Stimulated activated CD8-positive, alpha-beta memory T cell treated with anti-CD3 and anti-CD28 coated beads, Interleukin-12 subunit alpha, Interleukin-12 subunit beta, amount 100 ng/mL, for 4 hours (primary cell): Measurements from ENCODE around the gene AUTS2.
"Not testable (repeated sequence)": the region's sequence is repeated elsewhere in the genome, so short reads cannot be mapped to it uniquely, and the experiment has no call there.

Experiments
- DNase-seq: peaks from one replicate; pipeline ENCODE4 v3.0.0-alpha.2; 2020; ENCODE audit warnings: low read depth

Gene AUTS2

DNA sequence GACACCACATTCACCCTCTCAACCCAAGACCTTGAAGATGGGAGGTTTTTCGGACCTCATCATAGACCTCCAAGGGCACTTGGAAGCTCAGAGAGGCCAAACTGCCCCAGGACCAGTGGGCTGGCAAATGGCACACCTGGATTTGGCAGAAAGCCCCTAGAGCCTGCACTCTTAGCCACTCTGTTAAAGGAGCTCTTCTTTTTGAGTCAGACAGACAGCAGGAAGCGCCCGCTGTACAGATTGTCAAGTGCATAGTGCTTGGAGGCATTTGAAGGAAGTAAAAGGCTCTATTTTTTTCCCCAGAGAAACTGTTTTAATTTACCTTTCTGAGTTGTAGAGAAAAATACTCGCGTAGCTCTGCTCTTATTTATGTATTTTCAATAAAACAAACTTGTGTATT is 1125.1 kb downstream of the AUTS2 start:
- no peak for DNase-seq

GRCh38 chr7:70725448-70725847 is 1127.2 kb downstream of the AUTS2 start:
- DNase-seq = no peak

DNA sequence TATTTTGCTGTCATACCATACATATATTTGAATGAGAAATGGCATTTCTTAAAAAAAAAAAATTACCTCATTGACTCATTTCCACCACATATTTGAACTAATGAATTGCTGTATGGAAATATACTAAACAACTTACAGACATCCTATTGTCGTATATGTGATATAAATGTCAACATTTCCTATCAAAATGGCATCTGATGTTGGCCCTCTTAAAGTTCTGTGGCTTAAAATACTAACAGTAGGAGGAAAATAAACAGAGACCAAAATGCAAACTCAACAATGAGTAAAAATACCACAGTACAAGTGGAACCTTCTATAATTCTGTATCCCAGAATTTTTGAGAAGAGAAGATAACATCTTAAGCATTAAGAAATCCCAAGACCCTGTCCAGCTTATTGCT is 1128.0 kb downstream of the AUTS2 start:
- DNase-seq = no peak

DNA sequence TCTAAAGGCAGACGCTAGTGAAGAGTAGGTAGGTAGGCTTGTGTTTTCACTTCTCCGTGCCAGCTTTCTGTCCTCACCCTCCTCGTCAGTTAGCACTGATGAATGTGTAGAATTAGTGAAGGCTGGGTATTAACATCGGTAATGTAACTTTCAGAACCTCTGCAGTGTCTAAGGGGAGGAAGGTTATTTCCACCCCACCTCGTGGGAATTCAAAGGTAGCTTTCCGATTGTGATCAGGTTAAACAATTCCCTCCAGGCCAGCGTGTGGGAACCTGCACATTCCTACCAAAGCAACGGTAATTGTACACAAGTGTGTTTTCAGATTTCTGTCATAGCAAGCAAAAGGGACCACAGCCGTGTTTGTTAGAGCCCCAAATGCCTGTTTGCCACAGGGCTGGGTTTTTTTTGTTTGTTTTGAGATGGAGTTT is 1128.7 kb downstream of the AUTS2 start:
- DNase-seq = no peak

- no peak for DNase-seq
These were observed 1129.6 kb downstream of the AUTS2 start for GRCh38 chr7:70727861-70728260.

DNA sequence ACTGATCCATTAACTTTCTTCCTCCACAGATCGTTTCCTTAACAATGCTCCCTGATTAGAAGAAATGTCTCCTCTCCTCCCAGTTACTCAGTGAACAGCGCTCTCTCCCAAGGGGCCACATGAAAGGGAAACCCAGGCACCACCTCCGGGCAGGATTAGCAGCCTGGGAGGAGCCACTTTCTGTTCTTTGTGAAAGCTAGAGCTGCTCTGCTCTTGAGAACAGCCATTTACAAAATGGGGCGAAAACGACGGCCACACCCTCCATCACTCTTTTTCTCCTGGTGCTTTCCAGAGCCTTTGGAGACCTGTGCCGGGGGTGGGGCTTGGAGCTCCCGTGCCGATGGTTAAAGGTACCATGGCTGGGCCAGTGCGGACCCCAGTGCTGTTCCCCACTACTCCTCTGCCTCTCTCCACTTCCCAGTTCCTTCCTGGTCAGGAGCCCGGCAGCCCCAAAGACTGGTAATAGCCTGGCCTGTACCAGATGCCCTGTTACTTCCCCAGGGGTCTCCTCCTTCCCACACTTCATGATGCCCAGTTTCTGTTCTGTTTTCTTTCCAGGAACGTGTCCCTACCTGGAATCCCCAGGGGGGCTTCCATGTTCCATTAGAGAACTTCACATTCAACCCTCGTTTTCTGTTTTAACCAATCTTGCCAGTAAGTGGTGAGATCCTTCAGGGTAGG is 1130.7 kb downstream of the AUTS2 start:
- no peak for DNase-seq

DNA sequence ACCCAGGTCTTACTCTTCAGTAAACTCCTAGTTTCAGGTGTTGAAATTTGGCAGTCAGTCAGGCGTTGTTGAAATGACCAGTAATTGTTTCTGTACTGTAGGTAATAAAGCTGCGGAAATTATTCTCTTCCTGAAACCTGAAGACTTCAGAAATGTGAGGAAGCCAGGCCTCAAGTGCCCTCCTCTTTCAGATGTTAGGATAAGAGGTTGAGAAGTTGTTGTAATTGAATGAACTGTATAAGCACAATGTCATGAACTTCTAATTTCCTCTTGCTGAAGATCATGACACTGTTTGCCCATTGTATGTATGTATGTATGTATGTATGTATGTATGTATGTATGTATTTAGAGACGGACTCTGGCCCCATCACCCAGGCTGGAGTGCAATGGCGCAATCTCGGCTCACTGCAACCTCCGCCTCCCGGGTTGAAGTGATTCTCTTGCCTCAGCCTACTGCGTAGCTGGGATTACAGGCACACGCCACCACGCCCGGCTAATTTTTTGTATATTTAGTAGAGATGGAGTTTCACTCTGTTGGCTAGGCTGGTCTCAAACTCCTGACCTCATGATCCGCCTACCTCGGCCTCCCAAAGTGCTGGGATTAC is 1131.4 kb downstream of the AUTS2 start:
- DNase-seq = not testable (repeated sequence)

GRCh38 chr7:70730451-70731110 is 1132.3 kb downstream of the AUTS2 start:
- no peak for DNase-seq

- no peak for DNase-seq
These were observed 1134.8 kb downstream of the AUTS2 start for GRCh38 chr7:70733090-70733489.

DNA sequence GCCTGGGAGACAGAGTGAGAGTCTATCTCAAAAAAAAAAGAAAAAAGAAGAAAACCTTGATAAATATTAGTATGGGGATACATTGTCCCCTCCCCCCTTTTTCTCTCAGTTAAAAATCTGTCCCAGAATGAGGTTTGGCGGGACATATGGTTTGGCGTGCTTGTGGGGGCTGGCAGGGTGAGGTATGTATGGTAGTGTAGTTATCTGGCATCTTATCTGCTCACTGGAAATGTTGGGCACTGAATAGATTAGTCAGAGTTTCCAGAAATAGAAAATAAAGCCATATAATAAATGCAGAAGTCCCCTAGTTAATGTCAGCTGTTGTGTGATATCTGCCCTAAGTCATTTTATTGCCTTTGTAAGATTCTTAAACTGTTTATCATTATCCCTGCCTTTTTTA is 1136.1 kb downstream of the AUTS2 start:
- no peak for DNase-seq

DNA sequence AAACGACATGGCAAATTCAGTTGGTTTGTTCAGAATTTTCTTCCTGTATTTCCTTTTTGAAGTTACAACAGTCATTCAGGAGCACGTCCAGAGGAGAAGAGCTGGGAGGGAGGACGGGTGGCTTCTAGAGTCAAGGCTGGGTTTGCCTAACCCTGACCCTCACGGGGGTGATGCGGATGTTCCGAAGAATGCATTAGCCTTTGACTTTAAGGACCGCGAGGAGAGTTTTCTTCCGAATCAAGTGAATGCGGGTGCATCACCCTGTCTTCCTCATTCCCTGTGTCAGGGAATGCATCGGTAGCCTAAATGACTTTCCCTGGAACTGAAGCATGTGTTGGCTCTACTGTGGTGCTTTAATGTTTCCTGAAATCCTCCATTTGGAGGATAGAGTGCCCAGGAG is 1137.0 kb downstream of the AUTS2 start:
- DNase-seq = no peak

DNA sequence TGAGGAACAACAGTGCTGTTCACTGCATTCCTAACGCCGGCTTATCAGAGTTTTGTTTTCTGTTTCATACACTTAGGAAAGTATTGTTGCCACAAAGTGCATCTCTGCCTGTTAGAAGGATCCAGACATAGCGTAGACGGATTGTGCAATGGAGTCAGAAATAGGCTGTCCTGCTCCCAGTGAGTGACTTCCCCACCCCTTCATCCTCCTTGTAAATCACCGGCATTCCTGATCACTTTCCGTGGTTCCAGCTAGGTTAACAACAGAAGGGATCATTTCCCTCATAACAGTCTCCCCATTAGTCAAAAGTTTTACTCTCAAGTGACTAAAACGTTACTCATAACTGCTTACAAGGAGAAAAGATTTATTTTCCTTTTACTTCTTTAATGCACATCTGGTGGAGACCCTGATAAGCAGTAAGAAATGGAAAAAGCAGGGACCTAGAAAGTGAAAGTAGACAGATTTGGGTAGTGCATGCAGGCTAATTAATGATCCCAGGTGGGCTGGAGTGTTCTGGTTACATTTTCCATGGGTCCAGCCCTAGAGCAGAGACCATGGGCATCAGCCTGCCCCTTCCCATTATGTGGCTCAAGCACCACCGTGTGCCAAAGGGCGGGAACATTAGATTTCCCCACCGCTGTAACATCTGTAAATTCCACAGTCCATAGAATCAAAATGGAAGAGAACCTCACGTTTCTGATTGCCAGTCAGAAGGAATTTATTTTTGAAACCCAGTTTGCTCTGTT is 1138.6 kb downstream of the AUTS2 start:
- no peak for DNase-seq

DNA sequence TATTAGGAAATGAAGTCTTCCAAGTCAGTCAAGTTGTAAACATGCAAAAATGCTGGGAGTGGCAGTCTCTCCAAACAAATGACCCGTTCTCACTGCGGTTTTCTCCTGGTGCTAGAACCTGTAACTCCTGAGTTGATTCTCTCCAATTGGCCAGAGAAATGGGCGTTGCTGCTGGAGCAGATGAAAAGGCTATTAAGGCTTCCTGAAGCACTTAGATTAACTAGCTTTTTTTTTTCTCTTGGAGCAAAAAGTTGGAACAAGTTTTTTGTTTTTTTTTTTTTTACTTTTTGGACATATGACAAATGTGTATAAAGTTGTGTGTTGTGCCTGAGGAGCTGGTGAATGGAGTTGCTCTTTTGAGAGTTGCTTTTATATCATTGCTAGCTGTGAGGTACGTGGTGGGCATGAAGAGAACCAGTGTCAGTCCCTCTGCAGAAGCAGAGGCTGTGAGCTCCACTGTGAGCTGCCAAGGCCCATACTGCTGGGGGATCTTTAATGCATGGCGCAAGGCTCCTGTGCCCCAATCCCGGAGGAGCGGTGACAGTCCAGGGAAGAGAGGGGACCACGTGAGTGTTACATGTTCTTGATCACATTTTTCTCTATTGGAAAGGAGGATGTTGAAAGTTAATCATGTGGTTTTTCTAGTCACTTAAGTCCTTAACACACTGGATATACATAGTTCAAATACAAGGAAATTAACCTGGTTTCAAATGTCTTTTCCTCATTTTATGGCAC is 1140.0 kb downstream of the AUTS2 start:
- no peak for DNase-seq

DNA sequence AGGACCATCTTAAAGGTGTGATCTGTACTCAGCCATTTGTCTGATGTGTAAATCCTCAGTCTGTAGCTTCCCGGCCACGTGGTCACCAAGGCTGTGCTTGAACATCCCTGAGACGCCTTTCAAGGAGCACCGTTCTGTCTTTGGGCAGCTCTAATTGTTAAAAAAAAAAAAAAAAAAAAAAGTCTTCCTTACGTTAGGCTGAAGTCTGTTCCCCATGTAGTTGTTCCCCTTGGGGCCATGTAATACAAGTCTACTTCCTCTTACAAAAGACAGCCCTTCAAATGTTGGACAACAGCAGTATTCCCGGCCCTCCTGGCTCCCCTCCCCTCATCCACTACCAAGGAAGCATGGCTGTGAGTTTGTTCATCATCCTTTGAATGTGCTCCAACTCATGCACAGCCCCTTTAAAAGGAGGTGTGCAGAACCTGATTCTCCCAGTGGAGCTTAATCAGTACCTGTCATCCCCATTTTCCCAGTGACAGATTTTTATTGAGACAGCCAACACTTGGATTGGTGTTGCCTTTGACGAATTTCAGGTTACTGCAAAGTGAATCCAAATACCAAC is 1141.5 kb downstream of the AUTS2 start:
- no peak for DNase-seq

GRCh38 chr7:70741666-70742065 is 1143.4 kb downstream of the AUTS2 start:
- no peak for DNase-seq

DNA sequence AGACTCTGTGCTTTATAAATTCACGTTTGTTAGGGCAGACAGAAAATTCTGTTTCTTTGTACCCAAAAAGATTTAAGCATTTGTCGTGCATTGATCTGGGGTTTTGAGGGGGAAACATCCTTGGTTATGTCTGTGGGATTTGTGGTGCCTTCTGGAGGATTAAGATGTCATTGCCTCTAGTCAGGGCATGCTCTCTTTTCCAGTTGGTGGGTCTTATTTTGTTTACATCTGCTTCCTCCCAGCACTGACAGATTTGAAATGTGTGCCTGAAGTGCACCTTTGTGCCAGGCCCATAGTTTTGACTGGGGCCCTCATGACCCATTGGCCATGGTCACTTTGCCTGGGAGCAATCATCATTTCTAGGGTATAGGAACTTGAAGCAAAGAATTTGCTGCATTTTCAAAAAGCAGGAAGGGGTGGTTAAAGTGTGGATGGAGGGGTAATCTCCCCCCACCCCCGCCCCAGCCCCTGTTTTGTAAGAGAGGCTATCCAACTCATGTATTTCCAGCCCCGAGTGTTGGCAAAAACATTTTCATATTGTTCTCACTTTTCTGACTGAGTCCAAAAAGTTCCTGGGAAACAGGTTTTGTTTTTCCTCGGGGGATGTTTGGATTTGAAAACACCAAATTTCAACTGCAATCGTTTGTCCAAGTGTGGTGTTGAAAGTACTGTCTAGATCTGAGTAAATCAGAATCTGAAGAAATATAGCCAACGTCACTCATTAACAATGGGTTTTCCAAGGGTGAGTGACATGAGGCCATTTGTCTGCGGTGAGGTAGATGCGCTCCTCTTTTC is 1145.5 kb downstream of the AUTS2 start:
- no peak for DNase-seq

DNA sequence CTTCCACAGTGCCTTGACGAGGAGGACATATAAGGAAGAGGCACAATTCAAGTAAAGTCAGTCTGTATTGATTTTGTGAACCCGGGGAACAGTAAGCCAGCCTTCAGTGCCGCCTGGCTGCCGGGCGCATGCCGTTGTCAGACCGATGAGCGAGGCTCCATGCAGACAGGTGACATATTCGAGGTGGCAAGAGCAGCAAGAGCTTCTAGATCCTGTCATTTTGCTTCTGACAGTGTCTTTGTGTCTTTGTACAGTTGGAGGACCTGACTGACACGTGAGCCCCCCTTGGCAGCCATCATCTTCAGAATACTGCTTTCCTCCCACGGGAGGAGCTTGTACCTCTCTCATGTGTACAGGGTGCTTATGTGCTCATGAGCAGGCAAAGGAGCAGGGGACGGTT is 1146.2 kb downstream of the AUTS2 start:
- no peak for DNase-seq

DNA sequence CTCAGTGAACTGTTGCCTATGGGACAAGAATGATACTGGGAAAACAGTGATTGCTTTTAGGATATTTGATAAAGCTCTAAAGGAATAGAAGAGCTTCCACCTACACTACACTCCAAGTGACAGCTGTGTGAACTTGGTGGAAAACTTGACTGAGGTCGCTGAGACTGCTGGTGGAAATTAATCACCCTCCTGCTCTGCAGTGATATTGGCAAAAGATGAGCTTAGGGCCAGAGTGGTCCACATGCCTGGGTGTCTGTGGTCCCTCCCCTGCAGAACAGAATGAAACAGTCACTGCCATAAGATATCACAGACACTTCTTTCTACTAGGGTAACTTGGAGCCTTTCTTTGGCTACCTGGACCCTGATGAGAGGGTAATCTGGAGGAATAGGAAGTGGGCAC is 1151.6 kb downstream of the AUTS2 start:
- no peak for DNase-seq

- DNase-seq = no peak
These were observed 1153.6 kb downstream of the AUTS2 start for GRCh38 chr7:70751895-70752294.

DNA sequence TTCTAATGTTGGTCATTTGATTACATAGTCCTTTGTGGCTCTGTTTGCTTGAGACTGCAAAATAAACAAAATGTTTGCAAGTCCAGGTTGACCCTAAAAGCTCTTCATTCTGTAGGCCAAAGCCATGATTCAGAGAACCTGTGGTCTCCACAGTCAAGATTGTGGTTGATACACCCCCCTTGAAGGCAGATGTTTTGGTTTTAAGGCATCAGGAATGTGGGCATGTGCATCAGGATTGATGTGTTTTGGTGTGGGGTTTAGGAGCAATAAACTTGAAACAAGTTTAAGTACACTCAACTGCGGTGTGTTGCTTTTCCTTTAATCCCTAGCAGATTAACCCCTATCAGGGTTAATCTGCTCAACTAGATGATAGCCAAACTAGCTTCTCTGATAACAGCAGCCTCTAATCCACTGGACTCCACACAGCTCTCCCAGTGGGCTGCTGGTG is 1154.5 kb downstream of the AUTS2 start:
- no peak for DNase-seq

- DNase-seq = no peak
These were observed 1158.5 kb downstream of the AUTS2 start for GRCh38 chr7:70756789-70757188.
